Thymus (tissue), 11 donors: ENCODE data around the gene MIAT. TPM values are rescaled to one million over a fixed set of nuclear protein-coding genes. Genes with fewer than 3 reads are reported as not detected.

Experiments
- DNase-seq, 9 donors: peaks; one replicate each; pipeline ENCODE4 v3.0.0-alpha.2; 2013; ENCODE audit warnings: low spot score in 9 of 9, low read depth in 6 of 9, missing footprints in 1 of 9
- H3K27ac ChIP-seq, 2 donors: one replicate each; pipeline ENCODE4 v1.5.1; 2013; ENCODE audit warnings: control low read depth in 1 of 2, low read depth in 1 of 2, low read length in 1 of 2, mild to moderate bottlenecking in 1 of 2, moderate library complexity in 1 of 2
- H3K27me3 ChIP-seq, 2 donors: one replicate each; pipeline ENCODE4 v1.5.1; 2013; ENCODE audit warnings: low read length in 1 of 2; ENCODE audit not compliant: control insufficient read depth in 2 of 2, insufficient read depth in 1 of 2
- H3K36me3 ChIP-seq, 2 donors: one replicate each; pipeline ENCODE4 v1.5.1; 2013; ENCODE audit warnings: low read length in 1 of 2, mild to moderate bottlenecking in 1 of 2, moderate library complexity in 1 of 2; ENCODE audit not compliant: control insufficient read depth in 2 of 2, insufficient read depth in 2 of 2
- H3K4me1 ChIP-seq, 2 donors: one replicate each; pipeline ENCODE4 v1.5.1; 2013; ENCODE audit warnings: low read length in 2 of 2; ENCODE audit not compliant: control insufficient read depth in 2 of 2, insufficient read depth in 2 of 2
- H3K4me3 ChIP-seq, 2 donors: one replicate each; pipeline ENCODE4 v1.5.1; 2013; ENCODE audit warnings: low read length in 2 of 2, control low read depth in 1 of 2, mild to moderate bottlenecking in 1 of 2
- H3K9me3 ChIP-seq, 2 donors: one replicate each; pipeline ENCODE4 v1.5.1; 2013; ENCODE audit warnings: low read length in 1 of 2, mild to moderate bottlenecking in 1 of 2; ENCODE audit not compliant: control insufficient read depth in 2 of 2, insufficient read depth in 1 of 2
- WGBS: extraction: QIAGEN DNeasy Blood & Tissue Kit; methylation state at CpG from one replicate; pipeline ENCODE4 v1.1.7; 2013; 5-methylcytosine and 5-hydroxymethylcytosine counted together
- polyA plus RNA-seq: library from polyadenylated mRNA; stranded (reverse); fragments of 200-250 nt; gene quantifications from one replicate; pipeline ENCODE4 v1.2.3, GENCODE V29; 2013
- total RNA-seq: library from RNA; stranded (reverse); fragments of 120-200 nt; gene quantifications from one replicate; pipeline ENCODE4 v1.2.4, GENCODE V29; 2013
- donor health status: healthy.

The MIAT gene
- total and polyA plus RNA-seq, 2 donors = 1.1 to 2.9 TPM

DNA sequence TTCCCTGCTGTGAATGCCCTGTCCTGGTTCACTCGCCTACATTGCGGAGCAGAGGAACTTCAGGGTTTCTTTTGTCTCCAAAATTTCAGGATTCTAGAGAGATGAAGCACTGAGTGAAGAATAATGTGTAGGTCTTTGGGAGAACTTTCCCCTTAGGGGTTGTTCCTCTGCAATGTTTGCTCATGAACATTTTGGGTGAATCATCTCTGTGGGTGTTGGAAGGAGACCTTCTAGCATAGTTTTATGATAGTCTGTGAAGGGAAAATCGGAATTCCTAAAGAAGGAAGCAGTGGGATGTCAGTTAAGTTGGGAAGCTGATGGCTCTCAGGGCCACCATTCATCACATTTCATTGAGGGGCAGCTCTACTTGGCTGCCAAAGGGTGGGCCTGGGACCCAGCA is 64.8 kb downstream of the MIAT start:
- 97% methylated on average over 3 of the region's 3 CpGs for WGBS
- no peak overlapping the region for H3K4me3 ChIP-seq
- H3K27me3 ChIP-seq = no peaks in the 10 kb centered on the region
- H3K9me3 ChIP-seq = no peaks in the 10 kb centered on the region
- H3K36me3 ChIP-seq = peaks cover 31 to 36% of the 10 kb centered on the region in 2 donors
- H3K27ac ChIP-seq = no peak overlapping the region
- H3K4me1 ChIP-seq = no peaks in the 10 kb centered on the region
- DNase-seq = no peak

DNA sequence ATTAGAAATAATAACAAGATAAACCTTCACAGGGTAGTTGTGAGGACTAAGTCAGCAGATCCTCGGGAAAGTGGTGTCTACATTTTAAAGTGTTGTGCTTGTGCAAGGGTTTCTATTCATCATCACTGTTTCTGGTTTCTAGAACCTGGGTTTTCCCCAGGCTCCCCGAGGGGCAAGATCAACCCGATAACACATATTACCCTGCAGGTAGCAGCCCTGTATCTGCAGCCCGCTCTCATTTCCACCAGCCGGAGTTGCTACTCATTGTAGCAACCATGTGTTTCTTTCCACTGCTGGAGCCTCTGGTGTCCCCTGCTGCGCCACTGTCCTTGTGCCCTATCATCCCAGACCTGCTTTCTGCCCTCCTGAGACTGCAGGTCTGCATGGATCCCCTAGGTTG is 67.0 kb downstream of the MIAT start:
- DNase-seq = no peak
- Histone ChIP-seq H3K4me1 (no peaks in the 10 kb centered on the region), H3K4me3 (no peak overlapping the region), H3K36me3 (peaks cover 18 to 36% of the 10 kb centered on the region in 2 donors), H3K27ac (no peak overlapping the region), H3K9me3 (no peaks in the 10 kb centered on the region), H3K27me3 (no peaks in the 10 kb centered on the region)
- WGBS = 94% methylated on average over 6 of the region's 6 CpGs

DNA sequence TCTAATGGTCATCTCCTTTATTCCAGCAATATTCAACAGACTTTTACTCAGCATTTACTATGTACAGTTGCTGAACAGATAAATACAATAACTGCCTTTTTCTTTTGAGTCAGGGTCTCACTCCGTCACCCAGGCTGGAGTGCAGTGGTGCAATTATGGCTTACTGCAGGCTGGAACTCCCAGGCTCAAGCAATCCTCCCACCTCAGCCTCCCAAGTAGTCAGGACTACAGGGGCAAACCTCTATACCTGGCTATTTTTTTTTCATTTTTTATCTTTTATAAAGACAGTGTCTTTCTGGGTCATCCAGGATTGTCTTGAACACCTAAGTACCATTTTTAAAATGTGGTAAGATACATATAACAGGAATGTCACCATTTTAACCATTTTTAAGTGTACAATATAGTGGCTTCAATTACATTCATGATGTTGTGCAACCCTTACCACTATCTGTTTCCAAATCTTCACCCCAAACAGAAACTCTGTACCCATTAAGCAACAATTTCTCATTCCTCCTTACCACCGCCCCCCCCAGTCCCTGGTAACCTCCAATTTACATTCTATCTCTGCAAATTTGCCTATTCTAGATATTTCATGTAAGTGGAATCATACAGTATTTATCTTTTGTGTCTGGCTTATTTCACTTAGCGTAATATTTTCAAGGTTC is 67.8 kb downstream of the MIAT start:
- Histone ChIP-seq H3K9me3 (no peaks in the 10 kb centered on the region), H3K36me3 (peaks cover 20 to 36% of the 10 kb centered on the region in 2 donors), H3K4me1 (no peaks in the 10 kb centered on the region), H3K4me3 (no peak overlapping the region), H3K27ac (no peak overlapping the region), H3K27me3 (no peaks in the 10 kb centered on the region)
- DNase-seq = no peak
- WGBS = 98% methylated on average over 3 of the region's 3 CpGs

Other genes starting within 250 kb of the MIAT start
- 2.1 TPM for gene ASPHD2, start 228.3 kb upstream of the MIAT start, total RNA-seq
- 2.9 TPM for gene ASPHD2, start 228.3 kb upstream of the MIAT start, polyA plus RNA-seq
- 20.6 TPM for gene HPS4, start 173.8 kb upstream of the MIAT start, total RNA-seq
- gene HPS4, start 173.8 kb upstream of the MIAT start, polyA plus RNA-seq = 32.2 TPM
- 18.3 TPM for gene SRRD, start 173.7 kb upstream of the MIAT start, total RNA-seq
- gene SRRD, start 173.7 kb upstream of the MIAT start, polyA plus RNA-seq = 18.5 TPM
- gene TFIP11, start 145.1 kb upstream of the MIAT start, total RNA-seq = 39.6 TPM
- 32.9 TPM for gene TFIP11, start 145.1 kb upstream of the MIAT start, polyA plus RNA-seq
- gene TPST2, start 67.5 kb upstream of the MIAT start, total RNA-seq = 17.0 TPM
- gene TPST2, start 67.5 kb upstream of the MIAT start, polyA plus RNA-seq = 20.3 TPM
- gene CRYBB1, start 39.6 kb upstream of the MIAT start, total RNA-seq = 0.85 TPM
- gene CRYBB1, start 39.6 kb upstream of the MIAT start, polyA plus RNA-seq = 1.7 TPM
- 0.47 TPM for gene CRYBA4, start 35.6 kb upstream of the MIAT start, total RNA-seq
- 1.6 TPM for gene CRYBA4, start 35.6 kb upstream of the MIAT start, polyA plus RNA-seq